Measurements from ENCODE around the gene MSRB1. TPM values are rescaled to one million over a fixed set of nuclear protein-coding genes. Genes with fewer than 3 reads are reported as not detected.

MSRB1 gene
- total and polyA plus RNA-seq, 4 donors: 32.2 to 169 (median 98.0) TPM

DNA sequence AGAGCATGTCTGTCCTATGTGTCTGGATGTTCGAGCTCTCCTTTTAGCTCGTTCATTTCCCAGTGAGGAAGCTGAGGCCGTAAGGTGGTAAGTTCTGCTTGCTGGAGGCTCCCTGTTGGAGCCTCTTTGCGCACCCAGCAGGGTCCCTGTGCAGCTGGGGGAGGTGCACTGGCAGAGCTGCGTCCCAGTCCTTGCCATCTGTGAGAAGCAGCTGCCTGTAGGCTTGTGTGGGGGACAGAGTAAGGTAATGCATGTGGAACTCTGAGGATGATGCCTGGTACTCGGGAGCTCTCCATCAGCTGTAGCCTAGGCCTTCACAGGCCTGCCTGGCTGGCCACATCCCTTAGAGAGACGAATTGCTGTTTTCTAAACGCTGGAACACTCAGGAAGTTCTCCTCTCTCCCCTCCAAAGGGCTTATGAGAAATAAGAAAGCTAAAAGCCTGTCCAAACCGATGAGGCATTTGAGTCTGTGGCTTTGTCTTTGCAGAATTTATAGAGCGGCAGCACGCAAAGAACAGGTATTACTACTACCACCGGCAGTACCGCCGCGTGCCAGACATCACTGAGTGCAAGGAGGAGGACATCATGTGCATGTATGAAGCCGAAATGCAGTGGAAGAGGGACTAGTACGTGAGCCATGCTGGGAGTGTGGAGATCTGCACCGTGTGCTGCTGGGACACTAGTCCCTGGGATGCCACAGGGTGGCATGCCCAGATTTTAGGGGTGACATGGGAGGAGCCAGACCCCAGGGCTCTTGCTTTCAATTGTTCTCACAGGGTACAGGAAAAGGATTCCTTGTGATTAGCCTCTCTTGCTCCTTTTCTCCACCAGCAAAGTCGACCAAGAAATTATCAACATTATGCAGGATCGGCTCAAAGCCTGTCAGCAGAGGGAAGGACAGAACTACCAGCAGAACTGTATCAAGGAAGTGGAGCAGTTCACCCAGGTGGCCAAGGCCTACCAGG is 17.9 kb upstream of the MSRB1 start:
- Histone ChIP-seq H3K9me3 (ENCODE audit: control insufficient read depth in 4 of 4, low read length in 3 of 4) (no peaks in the 10 kb centered on the region), H3K36me3 (ENCODE audit: control insufficient read depth in 4 of 4, insufficient read depth in 3 of 4, low read depth in 1 of 4, low read length in 3 of 4) (peaks cover 0 to 26% (median 7%) of the 10 kb centered on the region in 4 donors), H3K4me3 (ENCODE audit: low read depth in 1 of 3, low read length in 3 of 3) (peak overlapping the region in 1 of 3 donors; percentile 80), H3K9ac (ENCODE audit: low read depth in 1 of 2, low read length in 2 of 2) (no peak overlapping the region), H3K27ac (ENCODE audit: low read depth in 1 of 2, low read length in 2 of 2) (no peak overlapping the region), H3K4me1 (ENCODE audit: control insufficient read depth in 4 of 4, insufficient read depth in 4 of 4, low read length in 3 of 4) (peaks cover 7 to 37% (median 29%) of the 10 kb centered on the region in 4 donors), H3K27me3 (ENCODE audit: control insufficient read depth in 4 of 4, insufficient read depth in 4 of 4, low read length in 3 of 4) (no peaks in the 10 kb centered on the region)
- DNase-seq (ENCODE audit: low spot score): no peak
- 70% methylated on average over 20 of the region's 20 CpGs for WGBS
- TF ChIP-seq RXRA (IDR thresholded peaks at IDR 0.05): no peak
- TF ChIP-seq, protein P1, sequence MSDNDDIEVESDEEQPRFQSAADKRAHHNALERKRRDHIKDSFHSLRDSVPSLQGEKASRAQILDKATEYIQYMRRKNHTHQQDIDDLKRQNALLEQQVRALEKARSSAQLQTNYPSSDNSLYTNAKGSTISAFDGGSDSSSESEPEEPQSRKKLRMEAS (IDR thresholded peaks at IDR 0.05): no peak
- TF ChIP-seq, protein P2, sequence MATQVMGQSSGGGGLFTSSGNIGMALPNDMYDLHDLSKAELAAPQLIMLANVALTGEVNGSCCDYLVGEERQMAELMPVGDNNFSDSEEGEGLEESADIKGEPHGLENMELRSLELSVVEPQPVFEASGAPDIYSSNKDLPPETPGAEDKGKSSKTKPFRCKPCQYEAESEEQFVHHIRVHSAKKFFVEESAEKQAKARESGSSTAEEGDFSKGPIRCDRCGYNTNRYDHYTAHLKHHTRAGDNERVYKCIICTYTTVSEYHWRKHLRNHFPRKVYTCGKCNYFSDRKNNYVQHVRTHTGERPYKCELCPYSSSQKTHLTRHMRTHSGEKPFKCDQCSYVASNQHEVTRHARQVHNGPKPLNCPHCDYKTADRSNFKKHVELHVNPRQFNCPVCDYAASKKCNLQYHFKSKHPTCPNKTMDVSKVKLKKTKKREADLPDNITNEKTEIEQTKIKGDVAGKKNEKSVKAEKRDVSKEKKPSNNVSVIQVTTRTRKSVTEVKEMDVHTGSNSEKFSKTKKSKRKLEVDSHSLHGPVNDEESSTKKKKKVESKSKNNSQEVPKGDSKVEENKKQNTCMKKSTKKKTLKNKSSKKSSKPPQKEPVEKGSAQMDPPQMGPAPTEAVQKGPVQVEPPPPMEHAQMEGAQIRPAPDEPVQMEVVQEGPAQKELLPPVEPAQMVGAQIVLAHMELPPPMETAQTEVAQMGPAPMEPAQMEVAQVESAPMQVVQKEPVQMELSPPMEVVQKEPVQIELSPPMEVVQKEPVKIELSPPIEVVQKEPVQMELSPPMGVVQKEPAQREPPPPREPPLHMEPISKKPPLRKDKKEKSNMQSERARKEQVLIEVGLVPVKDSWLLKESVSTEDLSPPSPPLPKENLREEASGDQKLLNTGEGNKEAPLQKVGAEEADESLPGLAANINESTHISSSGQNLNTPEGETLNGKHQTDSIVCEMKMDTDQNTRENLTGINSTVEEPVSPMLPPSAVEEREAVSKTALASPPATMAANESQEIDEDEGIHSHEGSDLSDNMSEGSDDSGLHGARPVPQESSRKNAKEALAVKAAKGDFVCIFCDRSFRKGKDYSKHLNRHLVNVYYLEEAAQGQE (IDR thresholded peaks at IDR 0.05): no peak
- TF ChIP-seq CTCF (IDR thresholded peaks at IDR 0.05; ENCODE audit: low read depth, low read length, missing input control): no peak
- no peak for TF ChIP-seq HNF4G (IDR thresholded peaks at IDR 0.05)
- TF ChIP-seq NR2F2 (IDR thresholded peaks at IDR 0.05): no peak
- TF ChIP-seq RAD21 (IDR thresholded peaks at IDR 0.05): no peak
- TF ChIP-seq FOXA2 (IDR thresholded peaks at IDR 0.05): no peak
- no peak for TF ChIP-seq HNF4A (conservative IDR thresholded peaks at IDR 0.05)
- TF ChIP-seq FOXA1 (IDR thresholded peaks at IDR 0.05): no peak
- no peak for TF ChIP-seq SP1 (IDR thresholded peaks at IDR 0.05)
- no peak for TF ChIP-seq EGR1 (IDR thresholded peaks at IDR 0.05; ENCODE audit: low read depth in 2 of 2)
- TF ChIP-seq ATF3 (IDR thresholded peaks at IDR 0.05): no peak
- no peak for TF ChIP-seq TAF1 (conservative IDR thresholded peaks at IDR 0.05)
- TF ChIP-seq ZBTB33 (IDR thresholded peaks at IDR 0.05): no peak
- no peak for TF ChIP-seq GABPA (IDR thresholded peaks at IDR 0.05 in 1 of 2, conservative IDR thresholded peaks at IDR 0.05 in 1 of 2)
